Lower lobe of right lung (tissue), 2 donors: ENCODE data around the gene UBC. TPM values are rescaled to one million over a fixed set of nuclear protein-coding genes. Genes with fewer than 3 reads are reported as not detected.
"Not testable (repeated sequence)": the region's sequence is repeated elsewhere in the genome, so short reads cannot be mapped to it uniquely, and the experiment has no call there.

Experiments used
- ATAC-seq, 2 donors: fragments of 200-7000 bp; cut with Tn5 transposase; one replicate each; pipeline ENCODE4 v1.9.1; 2020 to 2022; ENCODE audit warnings: mild to moderate bottlenecking in 2 of 2, moderate library complexity in 2 of 2
- DNase-seq: peaks from one replicate; pipeline ENCODE4 v3.0.0-alpha.2; 2020
- H3K27ac ChIP-seq: fragments of 200-600 bp; one replicate; pipeline ENCODE4 v1.8.0; 2022
- H3K27me3 ChIP-seq: fragments of 200-600 bp; one replicate; pipeline ENCODE4 v1.8.0; 2022; ENCODE audit warnings: low read depth
- H3K36me3 ChIP-seq: fragments of 200-600 bp; one replicate; pipeline ENCODE4 v1.8.0; 2022; ENCODE audit warnings: mild to moderate bottlenecking
- H3K4me1 ChIP-seq: fragments of 200-600 bp; one replicate; pipeline ENCODE4 v1.8.0; 2022
- H3K4me3 ChIP-seq: fragments of 200-600 bp; one replicate; pipeline ENCODE4 v1.8.0; 2022; ENCODE audit warnings: mild to moderate bottlenecking
- H3K9me3 ChIP-seq: fragments of 200-600 bp; one replicate; pipeline ENCODE4 v1.8.0; 2022
- CTCF ChIP-seq: fragments of 200-600 bp; IDR thresholded peaks from one replicate; pipeline ENCODE4 v1.8.0; 2022; ENCODE audit warnings: antibody characterized with exemption, mild to moderate bottlenecking
- intact Hi-C: fragments of 100-400 bp; cut with DNase I; formaldehyde crosslinking; loops from one replicate; pipeline ENCODE4 v1.11.0; 2022
- total RNA-seq: library from RNA; stranded (reverse); fragmentation: NEBNext Ultra II Directional; extraction: Animal tissue kit (Norgen Biotek cat#: 25700); gene quantifications from one replicate; pipeline ENCODE4 v1.2.1, GENCODE V29; 2021
- donor health status: DM: no; HTN: yes; CAD: no; lungs with severe emphysema.

The UBC gene
- total RNA-seq, 1 donor from 2014 or later: 977 TPM

DNA sequence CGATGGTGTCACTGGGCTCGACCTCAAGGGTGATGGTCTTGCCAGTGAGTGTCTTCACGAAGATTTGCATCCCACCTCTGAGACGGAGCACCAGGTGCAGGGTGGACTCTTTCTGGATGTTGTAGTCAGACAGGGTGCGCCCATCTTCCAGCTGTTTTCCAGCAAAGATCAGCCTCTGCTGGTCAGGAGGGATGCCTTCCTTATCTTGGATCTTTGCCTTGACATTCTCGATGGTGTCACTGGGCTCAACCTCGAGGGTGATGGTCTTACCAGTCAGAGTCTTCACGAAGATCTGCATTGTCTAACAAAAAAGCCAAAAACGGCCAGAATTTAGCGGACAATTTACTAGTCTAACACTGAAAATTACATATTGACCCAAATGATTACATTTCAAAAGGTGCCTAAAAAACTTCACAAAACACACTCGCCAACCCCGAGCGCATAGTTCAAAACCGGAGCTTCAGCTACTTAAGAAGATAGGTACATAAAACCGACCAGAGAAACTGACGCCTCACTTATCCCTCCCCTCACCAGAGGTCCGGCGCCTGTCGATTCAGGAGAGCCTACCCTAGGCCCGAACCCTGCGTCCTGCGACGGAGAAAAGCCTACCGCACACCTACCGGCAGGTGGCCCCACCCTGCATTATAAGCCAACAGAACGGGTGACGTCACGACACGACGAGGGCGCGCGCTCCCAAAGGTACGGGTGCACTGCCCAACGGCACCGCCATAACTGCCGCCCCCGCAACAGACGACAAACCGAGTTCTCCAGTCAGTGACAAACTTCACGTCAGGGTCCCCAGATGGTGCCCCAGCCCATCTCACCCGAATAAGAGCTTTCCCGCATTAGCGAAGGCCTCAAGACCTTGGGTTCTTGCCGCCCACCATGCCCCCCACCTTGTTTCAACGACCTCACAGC is 717 bp downstream of the UBC start:
- peak overlapping the region; percentile 91 for H3K4me3 ChIP-seq
- peaks cover 31% of the 10 kb centered on the region for H3K36me3 ChIP-seq
- no peaks in the 10 kb centered on the region for H3K27me3 ChIP-seq
- H3K9me3 ChIP-seq: no peaks in the 10 kb centered on the region
- H3K27ac ChIP-seq: peak overlapping the region; percentile 100
- H3K4me1 ChIP-seq: peaks cover 66% of the 10 kb centered on the region
- DNase-seq (peak; percentile 96), ATAC-seq (peak; percentile 56 to 70)
- intact Hi-C loops: no loop called here
- TF ChIP-seq CTCF: peak; percentile 64

GRCh38 chr12:124912529-124913287 is 1.7 kb downstream of the UBC start:
- H3K9me3 ChIP-seq, DNase-seq, ATAC-seq, H3K27me3 ChIP-seq, intact Hi-C loops: not testable (repeated sequence)
- Histone ChIP-seq H3K4me1 (peaks cover 55% of the 10 kb centered on the region), H3K27ac (peak overlapping the region; percentile 100), H3K4me3 (peak overlapping the region; percentile 91), H3K36me3 (peaks cover 31% of the 10 kb centered on the region)

DNA sequence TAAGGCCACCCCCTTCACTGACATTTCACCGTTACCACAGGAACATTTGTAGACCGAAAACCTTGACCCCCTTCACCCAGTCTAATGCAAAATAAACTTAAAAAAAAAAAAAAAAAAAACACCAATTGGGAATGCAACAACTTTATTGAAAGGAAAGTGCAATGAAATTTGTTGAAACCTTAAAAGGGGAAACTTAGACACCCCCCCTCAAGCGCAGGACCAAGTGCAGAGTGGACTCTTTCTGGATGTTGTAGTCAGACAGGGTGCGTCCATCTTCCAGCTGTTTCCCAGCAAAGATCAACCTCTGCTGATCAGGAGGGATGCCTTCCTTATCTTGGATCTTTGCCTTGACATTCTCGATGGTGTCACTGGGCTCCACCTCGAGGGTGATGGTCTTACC is 2.9 kb downstream of the UBC start:
- H3K27ac ChIP-seq: peak overlapping the region; percentile 56

GRCh38 chr12:124910561-124911478 is 3.6 kb downstream of the UBC start:
- DNase-seq (no peak), ATAC-seq (no peak)
- H3K4me1 ChIP-seq: peaks cover 51% of the 10 kb centered on the region
- TF ChIP-seq CTCF: no peak
- peak overlapping the region; percentile 56 for H3K27ac ChIP-seq
- peak overlapping the region; percentile 38 for H3K4me3 ChIP-seq
- H3K36me3 ChIP-seq: peaks cover 31% of the 10 kb centered on the region
- no peaks in the 10 kb centered on the region for H3K27me3 ChIP-seq
- no peaks in the 10 kb centered on the region for H3K9me3 ChIP-seq
- intact Hi-C loops: no loop called here

More for the DNA sequence above, 2.9 kb downstream of the UBC start:
- H3K9me3 ChIP-seq, ATAC-seq, DNase-seq, intact Hi-C loops, H3K27me3 ChIP-seq: not testable (repeated sequence)
- Histone ChIP-seq H3K36me3 (peaks cover 31% of the 10 kb centered on the region), H3K4me1 (peaks cover 55% of the 10 kb centered on the region), H3K4me3 (peak overlapping the region; percentile 38)

DNA sequence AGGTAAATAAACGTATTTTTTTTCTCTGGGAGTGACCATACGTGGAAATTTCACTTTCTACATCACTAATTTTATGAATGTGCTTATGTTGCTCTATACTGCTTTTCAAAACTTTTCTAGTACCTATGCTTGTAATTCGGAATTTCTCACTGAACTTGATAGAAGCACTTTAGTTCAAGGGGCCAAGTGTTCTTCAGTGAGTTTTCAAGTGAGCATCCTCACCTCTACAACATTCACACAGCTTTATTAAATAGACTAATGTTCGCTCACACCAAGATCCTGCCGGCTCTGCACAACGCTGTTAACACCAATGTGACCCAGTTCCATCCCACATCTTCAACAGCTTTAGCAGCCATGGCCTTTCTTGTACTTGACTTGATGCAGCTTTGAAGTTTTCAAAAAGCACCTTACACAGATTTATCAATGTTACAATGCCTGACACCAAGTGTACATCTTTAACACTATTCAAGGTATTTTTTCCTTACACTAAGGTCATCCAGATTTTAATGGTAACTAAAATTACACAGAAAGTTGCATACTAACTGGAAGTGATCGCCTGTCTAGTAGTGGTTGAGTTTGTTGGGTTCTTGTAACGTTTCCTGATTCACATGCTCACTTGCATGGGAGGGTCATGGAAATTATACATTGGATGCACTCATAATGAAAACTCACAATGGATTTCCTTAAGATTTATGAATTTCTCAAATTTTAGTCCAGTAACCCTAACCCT is 4.5 kb downstream of the UBC start:
- no peak for TF ChIP-seq CTCF
- Histone ChIP-seq H3K9me3 (no peaks in the 10 kb centered on the region), H3K27ac (peak overlapping the region; percentile 56), H3K4me3 (peak overlapping the region; percentile 38), H3K4me1 (peaks cover 45% of the 10 kb centered on the region), H3K36me3 (peaks cover 31% of the 10 kb centered on the region), H3K27me3 (no peaks in the 10 kb centered on the region)
- DNase-seq (no peak), ATAC-seq (peak in 1 of 2 donors; percentile 5)
- intact Hi-C loops: no loop called here
